Measurements from ENCODE around the gene CYSTM1. TPM values are rescaled to one million over a fixed set of nuclear protein-coding genes. Genes with fewer than 3 reads are reported as not detected.

CYSTM1 gene
- total RNA-seq, 2 experiments from 2014 or later, result 7.2 to 7.4 TPM

- no peaks in the 10 kb centered on the region for H3K36me3 ChIP-seq (ENCODE audit: insufficient read depth, low read length)
- DNase-seq, result no peak
- Mint-ChIP-seq H3K4me3 (no peak overlapping the region), H3K27ac (no peak overlapping the region), H3K36me3 (ENCODE audit: low read depth) (no peaks in the 10 kb centered on the region), H3K9me3 (no peaks in the 10 kb centered on the region), H3K4me1 (ENCODE audit: low read depth) (no peaks in the 10 kb centered on the region), H3K27me3 (no peaks in the 10 kb centered on the region)
- H3K9me3 ChIP-seq (ENCODE audit: control insufficient read depth in 1 of 2, insufficient read depth in 1 of 2, low read length in 2 of 2), result no peaks in the 10 kb centered on the region
- ChIA-PET CTCF (interaction anchor here (0.9 kb wide), 1 partner anchor 89 kb away, joined by 3 read pairs; no protein-coding TSS in a partner anchor), POLR2A (no interaction called here)
- H3K27me3 ChIP-seq (ENCODE audit: control insufficient read depth in 1 of 2, insufficient read depth in 2 of 2, low read length in 2 of 2), result no peaks in the 10 kb centered on the region
- intact Hi-C loops (cut with DNase I, micrococcal nuclease), result no loop called here
- no peaks in the 10 kb centered on the region for H3K4me1 ChIP-seq (ENCODE audit: insufficient read depth, low read length)
- no peak for ATAC-seq (ENCODE audit: poor library complexity)
- no peak overlapping the region for H3K4me3 ChIP-seq (ENCODE audit: low read length)
- TF ChIP-seq, protein P1, sequence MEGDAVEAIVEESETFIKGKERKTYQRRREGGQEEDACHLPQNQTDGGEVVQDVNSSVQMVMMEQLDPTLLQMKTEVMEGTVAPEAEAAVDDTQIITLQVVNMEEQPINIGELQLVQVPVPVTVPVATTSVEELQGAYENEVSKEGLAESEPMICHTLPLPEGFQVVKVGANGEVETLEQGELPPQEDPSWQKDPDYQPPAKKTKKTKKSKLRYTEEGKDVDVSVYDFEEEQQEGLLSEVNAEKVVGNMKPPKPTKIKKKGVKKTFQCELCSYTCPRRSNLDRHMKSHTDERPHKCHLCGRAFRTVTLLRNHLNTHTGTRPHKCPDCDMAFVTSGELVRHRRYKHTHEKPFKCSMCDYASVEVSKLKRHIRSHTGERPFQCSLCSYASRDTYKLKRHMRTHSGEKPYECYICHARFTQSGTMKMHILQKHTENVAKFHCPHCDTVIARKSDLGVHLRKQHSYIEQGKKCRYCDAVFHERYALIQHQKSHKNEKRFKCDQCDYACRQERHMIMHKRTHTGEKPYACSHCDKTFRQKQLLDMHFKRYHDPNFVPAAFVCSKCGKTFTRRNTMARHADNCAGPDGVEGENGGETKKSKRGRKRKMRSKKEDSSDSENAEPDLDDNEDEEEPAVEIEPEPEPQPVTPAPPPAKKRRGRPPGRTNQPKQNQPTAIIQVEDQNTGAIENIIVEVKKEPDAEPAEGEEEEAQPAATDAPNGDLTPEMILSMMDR (IDR thresholded peaks at IDR 0.05), result no peak
- no peak overlapping the region for H3K27ac ChIP-seq (ENCODE audit: low read depth in 1 of 2, low read length in 2 of 2)
Measured at GRCh38 chr5:140165101-140165922, 9.7 kb upstream of the CYSTM1 start.

GRCh38 chr5:140165923-140166270 lies 9.1 kb upstream of the CYSTM1 start:
- POLR2A ChIA-PET, result no interaction called here
- ATAC-seq (ENCODE audit: poor library complexity), result no peak
- TF ChIP-seq, protein P1 (IDR thresholded peaks at IDR 0.05), result no peak
- H3K27me3 ChIP-seq (ENCODE audit: control insufficient read depth in 1 of 2, insufficient read depth in 2 of 2, low read length in 2 of 2), result no peaks in the 10 kb centered on the region
- H3K9me3 ChIP-seq (ENCODE audit: control insufficient read depth in 1 of 2, insufficient read depth in 1 of 2, low read length in 2 of 2), result no peaks in the 10 kb centered on the region
- no peaks in the 10 kb centered on the region for H3K4me1 Mint-ChIP-seq (ENCODE audit: low read depth)
- no peak for DNase-seq
- H3K9me3 Mint-ChIP-seq, result no peaks in the 10 kb centered on the region
- H3K4me1 ChIP-seq (ENCODE audit: insufficient read depth, low read length), result no peaks in the 10 kb centered on the region
- H3K4me3 Mint-ChIP-seq, result no peak overlapping the region
- no peaks in the 10 kb centered on the region for H3K36me3 Mint-ChIP-seq (ENCODE audit: low read depth)
- intact Hi-C loops (cut with DNase I, micrococcal nuclease), result no loop called here
- H3K36me3 ChIP-seq (ENCODE audit: insufficient read depth, low read length), result no peaks in the 10 kb centered on the region
- no peak overlapping the region for H3K27ac ChIP-seq (ENCODE audit: low read depth in 1 of 2, low read length in 2 of 2)
- no peaks in the 10 kb centered on the region for H3K27me3 Mint-ChIP-seq
- CTCF ChIA-PET, result interaction anchor here (0.9 kb wide), 1 partner anchor 89 kb away, joined by 3 read pairs; no protein-coding TSS in a partner anchor
- H3K4me3 ChIP-seq (ENCODE audit: low read length), result no peak overlapping the region
- H3K27ac Mint-ChIP-seq, result no peak overlapping the region

DNA sequence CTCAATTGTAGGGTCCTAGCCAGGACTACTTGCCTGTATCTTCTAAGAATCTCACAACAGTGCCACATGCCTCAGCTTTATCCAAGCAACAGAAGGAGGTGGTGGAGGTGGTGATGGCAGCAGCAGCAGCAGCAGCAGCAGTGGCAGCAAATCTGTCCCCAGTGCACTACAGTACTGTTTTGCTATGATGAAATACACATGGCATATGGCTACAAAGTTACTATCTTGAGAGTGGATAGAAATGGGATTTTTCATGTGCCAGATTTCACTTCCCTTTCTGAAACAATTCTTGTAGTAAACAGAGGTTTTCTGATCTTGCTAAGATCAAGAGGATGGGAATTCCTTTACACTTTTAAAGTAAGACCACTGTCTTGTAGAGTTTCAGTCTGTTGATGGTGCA lies 8.1 kb upstream of the CYSTM1 start:
- H3K4me1 Mint-ChIP-seq (ENCODE audit: low read depth), result no peaks in the 10 kb centered on the region
- ChIA-PET POLR2A (no interaction called here), CTCF (no interaction called here)
- H3K4me3 Mint-ChIP-seq, result no peak overlapping the region
- H3K27me3 Mint-ChIP-seq, result no peaks in the 10 kb centered on the region
- TF ChIP-seq, protein P1 (IDR thresholded peaks at IDR 0.05), result no peak
- Histone ChIP-seq H3K27me3 (ENCODE audit: control insufficient read depth in 1 of 2, insufficient read depth in 2 of 2, low read length in 2 of 2) (no peaks in the 10 kb centered on the region), H3K27ac (ENCODE audit: low read depth in 1 of 2, low read length in 2 of 2) (no peak overlapping the region), H3K9me3 (ENCODE audit: control insufficient read depth in 1 of 2, insufficient read depth in 1 of 2, low read length in 2 of 2) (no peaks in the 10 kb centered on the region), H3K36me3 (ENCODE audit: insufficient read depth, low read length) (no peaks in the 10 kb centered on the region), H3K4me1 (ENCODE audit: insufficient read depth, low read length) (no peaks in the 10 kb centered on the region), H3K4me3 (ENCODE audit: low read length) (no peak overlapping the region)
- H3K36me3 Mint-ChIP-seq (ENCODE audit: low read depth), result no peaks in the 10 kb centered on the region
- DNase-seq (no peak), ATAC-seq (ENCODE audit: poor library complexity) (no peak)
- H3K27ac Mint-ChIP-seq, result no peak overlapping the region
- H3K9me3 Mint-ChIP-seq, result no peaks in the 10 kb centered on the region
- intact Hi-C loops (cut with DNase I, micrococcal nuclease), result no loop called here
